ENCODE measurements around the gene SPACDR. TPM values are rescaled to one million over a fixed set of nuclear protein-coding genes. Genes with fewer than 3 reads are reported as not detected.
"Not testable (repeated sequence)": the region's sequence is repeated elsewhere in the genome, so short reads cannot be mapped to it uniquely, and the experiment has no call there.

Gene SPACDR
- polyA plus RNA-seq, 1 donor (not counting 4 experiments of a cell fraction or from before 2014, with no cell fraction given) = 0.37 TPM

- no peak for FAIRE-seq
Measured at GRCh38 chr7:100506356-100506923, 42.4 kb upstream of the SPACDR start.

DNA sequence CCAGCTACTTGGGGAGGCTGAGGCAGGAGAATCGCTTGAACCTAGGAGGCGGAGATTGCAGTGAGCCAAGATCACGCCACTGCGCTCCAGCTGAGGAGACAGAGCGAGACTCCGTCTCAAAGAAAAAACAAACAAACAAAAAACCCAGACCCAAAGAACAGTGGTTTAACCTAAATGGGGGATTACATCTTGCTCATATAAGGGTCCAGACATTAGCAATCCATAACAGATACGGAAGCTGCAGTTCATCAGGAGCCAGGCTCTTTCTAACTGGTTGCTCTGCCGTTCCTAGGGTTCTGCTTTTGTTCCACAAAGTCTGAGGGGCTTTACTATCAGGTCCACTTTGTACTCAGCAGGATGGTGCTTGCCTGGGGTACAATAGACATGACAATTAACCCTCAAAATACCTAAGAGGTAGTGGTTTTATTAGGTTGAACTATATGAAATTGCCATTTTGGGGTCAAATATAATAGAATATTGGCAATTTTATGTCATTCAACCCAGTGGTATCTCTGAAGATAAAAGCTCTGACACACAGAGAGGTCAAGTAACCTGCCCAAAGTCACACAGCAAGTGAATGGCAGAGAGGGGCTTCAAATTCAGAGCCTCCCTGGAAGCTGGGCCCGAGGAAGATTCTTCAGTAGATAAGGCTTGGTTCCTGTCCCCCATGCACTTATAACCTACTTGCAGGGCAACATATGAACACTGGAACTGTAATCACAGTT, 41.0 kb upstream of the SPACDR start:
- Histone ChIP-seq H3K79me2 (ENCODE audit: control insufficient read depth, insufficient read depth, low read length) (no peaks in the 10 kb centered on the region), H3K4me1 (ENCODE audit: control insufficient read depth, extremely low read depth, insufficient read depth, low read length) (peaks cover 10% of the 10 kb centered on the region), H3K27ac (ENCODE audit: control insufficient read depth, insufficient read depth, low read length) (no peak overlapping the region), H3K9ac (ENCODE audit: control insufficient read depth, extremely low read depth, insufficient read depth, low read length) (no peak overlapping the region), H3K4me2 (ENCODE audit: control insufficient read depth, extremely low read depth, insufficient read depth, low read depth, low read length) (no peak overlapping the region), H3K4me3 (ENCODE audit: control insufficient read depth in 2 of 3, extremely low read depth in 1 of 3, insufficient read depth in 2 of 3, low read depth in 1 of 3, low read length in 3 of 3) (no peak overlapping the region), H3K9me3 (ENCODE audit: control insufficient read depth, low read depth, low read length) (no peaks in the 10 kb centered on the region), H3K36me3 (ENCODE audit: control insufficient read depth in 2 of 2, extremely low read depth in 1 of 2, insufficient read depth in 2 of 2, low read length in 2 of 2) (no peaks in the 10 kb centered on the region), H3K9me1 (ENCODE audit: control insufficient read depth, extremely low read depth, insufficient read depth, low read length) (no peaks in the 10 kb centered on the region), H3K27me3 (ENCODE audit: control insufficient read depth, extremely low read depth, insufficient read depth, low read length) (no peaks in the 10 kb centered on the region), H4K20me1 (ENCODE audit: control insufficient read depth, extremely low read depth, insufficient read depth, low read length) (no peaks in the 10 kb centered on the region), H2AFZ (ENCODE audit: control insufficient read depth, low read length) (no peak overlapping the region)
- dilution Hi-C loops (cut with MboI; ENCODE audit: extremely low pct_ligation_motif_present, low sequenced_read_pairs) = no loop called here
- TF ChIP-seq EZH2 (IDR thresholded peaks at IDR 0.05; ENCODE audit: low read length) (no peak), CTCF (optimal IDR thresholded peaks at IDR 0.05 in 1 of 3, IDR thresholded peaks at IDR 0.05 in 1 of 3, conservative IDR thresholded peaks at IDR 0.05 in 1 of 3; ENCODE audit: extremely low read depth in 1 of 3, insufficient read depth in 2 of 3, low read length in 3 of 3) (no peak)
- FAIRE-seq = no peak
- no peak for DNase-seq (ENCODE audit: low read depth, low spot score)

More at GRCh38 chr7:100506356-100506923, 42.4 kb upstream of the SPACDR start:
- peaks cover 10% of the 10 kb centered on the region for H3K4me1 ChIP-seq (ENCODE audit: control insufficient read depth, extremely low read depth, insufficient read depth, low read length)
- no peak for DNase-seq (ENCODE audit: low read depth, low spot score)
- no peaks in the 10 kb centered on the region for H4K20me1 ChIP-seq (ENCODE audit: control insufficient read depth, extremely low read depth, insufficient read depth, low read length)
- no peak overlapping the region for H3K9ac ChIP-seq (ENCODE audit: control insufficient read depth, extremely low read depth, insufficient read depth, low read length)
- no peak for TF ChIP-seq CTCF (optimal IDR thresholded peaks at IDR 0.05 in 1 of 3, IDR thresholded peaks at IDR 0.05 in 1 of 3, conservative IDR thresholded peaks at IDR 0.05 in 1 of 3; ENCODE audit: extremely low read depth in 1 of 3, insufficient read depth in 2 of 3, low read length in 3 of 3)
- no peak for TF ChIP-seq EZH2 (IDR thresholded peaks at IDR 0.05; ENCODE audit: low read length)
- no peaks in the 10 kb centered on the region for H3K9me3 ChIP-seq (ENCODE audit: control insufficient read depth, low read depth, low read length)
- no peak overlapping the region for H3K27ac ChIP-seq (ENCODE audit: control insufficient read depth, insufficient read depth, low read length)
- dilution Hi-C loops (cut with MboI; ENCODE audit: extremely low pct_ligation_motif_present, low sequenced_read_pairs) = no loop called here
- H3K36me3 ChIP-seq (ENCODE audit: control insufficient read depth in 2 of 2, extremely low read depth in 1 of 2, insufficient read depth in 2 of 2, low read length in 2 of 2) = no peaks in the 10 kb centered on the region
- no peaks in the 10 kb centered on the region for H3K79me2 ChIP-seq (ENCODE audit: control insufficient read depth, insufficient read depth, low read length)
- H3K9me1 ChIP-seq (ENCODE audit: control insufficient read depth, extremely low read depth, insufficient read depth, low read length) = no peaks in the 10 kb centered on the region
- no peaks in the 10 kb centered on the region for H3K27me3 ChIP-seq (ENCODE audit: control insufficient read depth, extremely low read depth, insufficient read depth, low read length)
- no peak overlapping the region for H3K4me2 ChIP-seq (ENCODE audit: control insufficient read depth, extremely low read depth, insufficient read depth, low read depth, low read length)
- no peak overlapping the region for H2AFZ ChIP-seq (ENCODE audit: control insufficient read depth, low read length)
- no peak overlapping the region for H3K4me3 ChIP-seq (ENCODE audit: control insufficient read depth in 2 of 3, extremely low read depth in 1 of 3, insufficient read depth in 2 of 3, low read depth in 1 of 3, low read length in 3 of 3)

DNA sequence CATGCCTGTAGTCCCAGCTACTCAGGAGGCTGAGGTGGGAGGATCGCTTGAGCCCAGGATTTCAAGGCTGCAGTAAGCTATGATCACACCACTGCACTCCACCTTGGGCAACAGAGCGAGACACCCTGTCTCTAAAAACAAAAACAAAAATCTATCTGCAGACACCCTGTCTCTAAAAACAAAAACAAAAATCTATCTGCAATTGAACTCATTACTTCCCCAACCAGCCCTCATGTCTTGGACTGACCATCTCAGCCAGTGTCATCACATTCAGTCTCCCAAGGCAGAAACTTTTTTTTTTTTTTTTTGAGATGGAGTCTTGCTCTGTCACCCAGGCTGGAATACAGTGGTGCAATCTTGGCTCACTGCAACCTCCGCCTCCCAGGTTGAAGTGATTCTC, 40.0 kb upstream of the SPACDR start:
- dilution Hi-C loops (cut with MboI; ENCODE audit: extremely low pct_ligation_motif_present, low sequenced_read_pairs); H2AFZ ChIP-seq (ENCODE audit: control insufficient read depth, low read length); H3K27ac ChIP-seq (ENCODE audit: control insufficient read depth, insufficient read depth, low read length); H3K9me1 ChIP-seq (ENCODE audit: control insufficient read depth, extremely low read depth, insufficient read depth, low read length); H3K9me3 ChIP-seq (ENCODE audit: control insufficient read depth, low read depth, low read length); H3K4me1 ChIP-seq (ENCODE audit: control insufficient read depth, extremely low read depth, insufficient read depth, low read length); H3K4me3 ChIP-seq (ENCODE audit: control insufficient read depth in 2 of 3, extremely low read depth in 1 of 3, insufficient read depth in 2 of 3, low read depth in 1 of 3, low read length in 3 of 3); DNase-seq (ENCODE audit: low read depth, low spot score); H4K20me1 ChIP-seq (ENCODE audit: control insufficient read depth, extremely low read depth, insufficient read depth, low read length); FAIRE-seq; H3K27me3 ChIP-seq (ENCODE audit: control insufficient read depth, extremely low read depth, insufficient read depth, low read length); H3K4me2 ChIP-seq (ENCODE audit: control insufficient read depth, extremely low read depth, insufficient read depth, low read depth, low read length); H3K36me3 ChIP-seq (ENCODE audit: control insufficient read depth in 2 of 2, extremely low read depth in 1 of 2, insufficient read depth in 2 of 2, low read length in 2 of 2); H3K79me2 ChIP-seq (ENCODE audit: control insufficient read depth, insufficient read depth, low read length); H3K9ac ChIP-seq (ENCODE audit: control insufficient read depth, extremely low read depth, insufficient read depth, low read length): not testable (repeated sequence)

All from keratinocyte (primary cell).